MM.1S (cell line): Measurements from ENCODE around the gene DSCAM.

Source experiments
- CTCF ChIP-seq: fragments of 300-600 bp; sonication (generic); IDR thresholded peaks from 2 replicates; pipeline ENCODE4 v1.5.1; 2016; ENCODE audit warnings: antibody characterized with exemption, low read length, mixed read lengths
- EZH2phosphoT487 ChIP-seq: fragments of 300-600 bp; sonication (generic); IDR thresholded peaks from 2 replicates; pipeline ENCODE4 v1.6.1; 2018; ENCODE audit warnings: antibody characterized with exemption, low read length

- TF ChIP-seq CTCF = no peak
- no peak for TF ChIP-seq EZH2phosphoT487
These were observed 6.4 kb downstream of the DSCAM start for GRCh38 chr21:40840401-40841125.
